GM12875 (cell line): ENCODE results near the gene FTCDNL1.

Source experiments
- H3K4me3 ChIP-seq: one replicate; pipeline ENCODE4 v1.5.1; 2011; ENCODE audit warnings: low read depth, low read length, control low read depth
- CTCF ChIP-seq: IDR thresholded peaks from 2 replicates; pipeline ENCODE4 v1.5.1; 2011; ENCODE audit warnings: low read depth, mild to moderate bottlenecking, control low read depth, inconsistent platforms, low read length, moderate library complexity, borderline replicate concordance; ENCODE audit not compliant: insufficient read depth

The FTCDNL1 gene

GRCh38 chr2:199792381-199792780 lies 58.6 kb downstream of the FTCDNL1 start:
- H3K4me3 ChIP-seq = no peak overlapping the region
- no peak for TF ChIP-seq CTCF

- no peak for TF ChIP-seq CTCF
- H3K4me3 ChIP-seq = no peak overlapping the region
These were observed 59.7 kb downstream of the FTCDNL1 start for GRCh38 chr2:199791326-199791725.

GRCh38 chr2:199784512-199784911 lies 66.5 kb downstream of the FTCDNL1 start:
- H3K4me3 ChIP-seq = no peak overlapping the region
- TF ChIP-seq CTCF = no peak

GRCh38 chr2:199779589-199779988 lies 71.4 kb downstream of the FTCDNL1 start:
- no peak for TF ChIP-seq CTCF
- H3K4me3 ChIP-seq = no peak overlapping the region

GRCh38 chr2:199778655-199779054 lies 72.3 kb downstream of the FTCDNL1 start:
- H3K4me3 ChIP-seq = no peak overlapping the region
- TF ChIP-seq CTCF = no peak

GRCh38 chr2:199777916-199778315 lies 73.1 kb downstream of the FTCDNL1 start:
- H3K4me3 ChIP-seq = no peak overlapping the region
- no peak for TF ChIP-seq CTCF

- H3K4me3 ChIP-seq = no peak overlapping the region
- no peak for TF ChIP-seq CTCF
These were observed 73.7 kb downstream of the FTCDNL1 start for GRCh38 chr2:199777315-199777714.
